HG03354 (cell line): ENCODE measurements around the gene EDN3.

Experiments
- ATAC-seq: cut with Tn5 transposase; IDR thresholded peaks from one replicate; pipeline ENCODE4 v1.9.1; 2021; ENCODE audit warnings: mild to moderate bottlenecking; ENCODE audit not compliant: unreplicated experiment, poor library complexity, severe bottlenecking

EDN3 gene

GRCh38 chr20:59300333-59301081, at the start of gene EDN3:
Gene EDN3, plus strand, starts transcription at chr20:59300611. Its CDS starts 202 bp downstream, at chr20:59300813.
- ATAC-seq = no peak

GRCh38 chr20:59253325-59253724, 47.1 kb upstream of the EDN3 start:
- ATAC-seq = no peak

GRCh38 chr20:59253779-59254319, 46.6 kb upstream of the EDN3 start:
- ATAC-seq = no peak

- ATAC-seq = no peak
Observed at GRCh38 chr20:59255256-59255655, 45.2 kb upstream of the EDN3 start.

- ATAC-seq = no peak
Observed at GRCh38 chr20:59258221-59258621, 42.2 kb upstream of the EDN3 start.

GRCh38 chr20:59259946-59260345, 40.5 kb upstream of the EDN3 start:
- ATAC-seq = no peak

- ATAC-seq = no peak
Observed at GRCh38 chr20:59265298-59265697, 35.1 kb upstream of the EDN3 start.

- no peak for ATAC-seq
Observed at GRCh38 chr20:59268870-59269269, 31.5 kb upstream of the EDN3 start.

GRCh38 chr20:59269411-59270025, 30.9 kb upstream of the EDN3 start:
- ATAC-seq = no peak

- no peak for ATAC-seq
Observed at GRCh38 chr20:59270380-59270779, 30.0 kb upstream of the EDN3 start.

GRCh38 chr20:59273739-59274357, 26.6 kb upstream of the EDN3 start:
- ATAC-seq = no peak

- ATAC-seq = no peak
Observed at GRCh38 chr20:59276938-59277337, 23.5 kb upstream of the EDN3 start.

GRCh38 chr20:59284470-59284869, 15.9 kb upstream of the EDN3 start:
- no peak for ATAC-seq

GRCh38 chr20:59289994-59290393, 10.4 kb upstream of the EDN3 start:
- ATAC-seq = no peak

GRCh38 chr20:59291740-59292383, 8.5 kb upstream of the EDN3 start:
- no peak for ATAC-seq

- ATAC-seq = no peak
Observed at GRCh38 chr20:59295531-59295930, 4.9 kb upstream of the EDN3 start.

- ATAC-seq = no peak
Observed at GRCh38 chr20:59297686-59298085, 2.7 kb upstream of the EDN3 start.

- ATAC-seq = no peak
Observed at GRCh38 chr20:59299945-59300332, 472 bp upstream of the EDN3 start.

GRCh38 chr20:59301343-59302007, 1.1 kb downstream of the EDN3 start:
- no peak for ATAC-seq
